DMS 273 (cell line): ENCODE results near the gene OR52M1.
"Not testable (repeated sequence)": the region's sequence is repeated elsewhere in the genome, so short reads cannot be mapped to it uniquely, and the experiment has no call there.

Experiments used
- DNase-seq: peaks from one replicate; lab custom pipeline; 2025; ENCODE audit not compliant: unreplicated experiment; lab: John Stamatoyannopoulos, UW

The OR52M1 gene

GRCh38 chr11:4544891-4545290, at the start of gene OR52M1:
OR52M1 (plus strand) TSS chr11:4545191; CDS start chr11:4545191, 0 bp downstream.
- no peak for DNase-seq

- DNase-seq = no peak
Measured at GRCh38 chr11:4495487-4495886, 49.5 kb upstream of the OR52M1 start.

- no peak for DNase-seq
Measured at GRCh38 chr11:4495986-4496385, 49.0 kb upstream of the OR52M1 start.

- peak; percentile 6 for DNase-seq
Measured at GRCh38 chr11:4496557-4497248, 48.3 kb upstream of the OR52M1 start.

- DNase-seq = no peak
Measured at GRCh38 chr11:4508886-4509285, 36.1 kb upstream of the OR52M1 start.

GRCh38 chr11:4511282-4512245, 33.4 kb upstream of the OR52M1 start:
- no peak for DNase-seq

- DNase-seq = no peak
Measured at GRCh38 chr11:4514196-4514595, 30.8 kb upstream of the OR52M1 start.

GRCh38 chr11:4522339-4522738, 22.7 kb upstream of the OR52M1 start:
- no peak for DNase-seq

- no peak for DNase-seq
Measured at GRCh38 chr11:4522752-4523151, 22.2 kb upstream of the OR52M1 start.

GRCh38 chr11:4523666-4524065, 21.3 kb upstream of the OR52M1 start:
- DNase-seq = no peak

- no peak for DNase-seq
Measured at GRCh38 chr11:4527926-4528325, 17.1 kb upstream of the OR52M1 start.

- not testable (repeated sequence) for DNase-seq
Measured at GRCh38 chr11:4531686-4532085, 13.3 kb upstream of the OR52M1 start.

GRCh38 chr11:4539603-4540219, 5.3 kb upstream of the OR52M1 start:
- peak; percentile 37 for DNase-seq

- no peak for DNase-seq
Measured at GRCh38 chr11:4541071-4541470, 3.9 kb upstream of the OR52M1 start.

GRCh38 chr11:4543561-4543960, 1.4 kb upstream of the OR52M1 start:
- no peak for DNase-seq

GRCh38 chr11:4546878-4547277, 1.9 kb downstream of the OR52M1 start:
- no peak for DNase-seq

GRCh38 chr11:4547416-4547815, 2.4 kb downstream of the OR52M1 start:
- DNase-seq = no peak

GRCh38 chr11:4551346-4551979, 6.5 kb downstream of the OR52M1 start:
- peak; percentile 23 for DNase-seq

GRCh38 chr11:4559527-4560440, 14.8 kb downstream of the OR52M1 start:
- DNase-seq = no peak

GRCh38 chr11:4560467-4560866, 15.5 kb downstream of the OR52M1 start:
- no peak for DNase-seq
